KBM-7 (cell line): ENCODE results near the gene CHKB.

Source experiments
- DNase-seq: peaks from one replicate; pipeline ENCODE4 v3.0.0-alpha.2; 2015
- in situ Hi-C: fragments of 300-500 bp; cut with MboI; formaldehyde crosslinking; loops from 2 replicates; pipeline ENCODE4 v1.14.3; 2020; ENCODE audit warnings: low sequenced_read_pairs, low pct_unique_long_range_greater_than_20kb, mixed read lengths

The CHKB gene

GRCh38 chr22:50601669-50602337 is 19.2 kb upstream of the CHKB start:
- DNase-seq, result no peak
- in situ Hi-C loops, result no loop called here

DNA sequence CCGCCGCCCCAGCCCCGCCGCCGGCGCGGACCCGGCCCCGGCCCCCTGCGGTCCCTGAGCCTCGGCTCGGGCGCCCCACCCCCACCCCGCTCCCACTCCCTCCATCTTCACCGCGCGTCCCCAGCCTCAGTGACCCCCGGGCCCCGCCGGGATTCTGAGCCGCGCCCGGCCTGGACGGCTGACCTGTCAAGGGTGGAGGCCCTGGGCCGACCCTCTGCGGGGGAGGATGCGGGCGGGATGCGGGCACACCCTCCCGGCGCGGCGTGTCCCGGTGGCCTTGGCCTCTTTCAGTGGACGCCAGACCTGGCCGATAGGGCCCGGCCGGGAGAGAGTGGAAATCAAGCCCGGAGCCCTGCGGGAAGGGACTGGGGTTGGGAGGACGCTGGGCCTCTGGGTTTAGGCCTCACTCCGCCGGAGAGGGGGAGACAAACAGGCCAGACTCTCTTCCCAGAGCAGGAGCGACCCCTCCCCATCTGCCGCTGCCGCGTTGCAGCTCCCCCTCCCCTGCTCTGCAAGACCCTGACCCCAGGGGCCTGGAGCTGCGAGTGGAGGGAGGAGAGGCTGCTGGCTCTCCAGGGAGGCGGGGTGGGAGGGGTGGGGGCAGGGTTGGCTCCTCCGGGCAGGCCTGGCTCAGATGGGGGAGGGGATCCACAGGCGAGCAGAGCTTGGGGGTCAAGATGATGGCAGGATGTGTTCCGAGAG is 18.5 kb upstream of the CHKB start:
- no peak for DNase-seq
- in situ Hi-C loops, result no loop called here

DNA sequence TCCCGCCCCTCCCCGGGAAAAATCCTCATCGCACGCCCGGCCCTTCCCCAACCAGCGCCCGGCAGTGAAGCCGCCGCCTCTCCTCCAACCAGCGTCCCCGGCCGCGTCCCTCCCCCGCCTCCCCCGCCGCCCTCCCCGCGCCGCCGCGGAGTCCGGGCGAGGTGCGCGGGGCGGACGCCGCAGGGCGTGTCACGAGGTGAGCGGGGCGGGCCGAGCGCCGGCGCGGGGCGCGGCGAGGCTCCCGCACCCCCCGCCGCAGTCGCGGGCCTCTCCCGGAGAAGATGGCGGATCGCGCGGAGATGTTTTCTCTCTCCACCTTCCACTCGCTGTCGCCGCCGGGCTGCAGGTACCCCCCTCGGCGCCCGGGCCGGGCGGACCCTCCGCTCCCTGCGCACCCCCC is 17.9 kb upstream of the CHKB start, which contains the start of gene MAPK8IP2:
MAPK8IP2 (plus strand) TSS at position 256 of the 400 bp plus-strand sequence; CDS start at position 282, 26 bp downstream.
- in situ Hi-C loops, result no loop called here
- DNase-seq, result no peak

DNA sequence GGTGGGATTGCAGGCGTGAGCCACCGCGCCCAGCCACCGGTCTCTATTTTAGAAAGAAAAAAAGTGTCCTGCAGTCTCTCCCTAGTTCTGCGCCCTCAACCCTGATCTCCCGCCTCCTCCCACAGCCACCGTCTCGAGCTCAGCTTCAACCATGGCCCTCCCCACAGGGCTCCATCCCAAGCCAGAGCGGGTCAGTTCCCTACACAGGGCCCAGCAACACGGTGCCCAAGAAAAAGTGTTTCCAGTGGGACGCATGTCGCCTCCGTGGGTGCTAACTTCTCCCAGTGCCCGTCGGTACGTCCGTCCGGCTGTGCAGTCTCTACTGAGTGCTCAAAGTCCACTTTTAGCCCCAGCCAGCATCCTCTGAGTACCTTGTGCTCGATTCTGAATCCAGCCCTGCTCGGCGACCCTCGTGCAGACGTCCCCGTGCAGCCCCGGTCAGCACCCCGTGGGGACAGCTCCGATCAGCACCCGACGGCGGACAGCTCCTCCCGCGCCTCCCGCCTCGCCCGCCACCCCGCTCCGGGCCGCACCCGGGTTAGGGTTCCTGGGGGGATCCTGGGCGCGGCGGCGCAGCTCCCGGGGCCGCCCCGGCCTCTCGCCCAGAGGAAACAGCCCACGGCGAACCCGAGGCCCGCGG is 17.3 kb upstream of the CHKB start:
- in situ Hi-C loops, result no loop called here
- DNase-seq, result peak; percentile 62

DNA sequence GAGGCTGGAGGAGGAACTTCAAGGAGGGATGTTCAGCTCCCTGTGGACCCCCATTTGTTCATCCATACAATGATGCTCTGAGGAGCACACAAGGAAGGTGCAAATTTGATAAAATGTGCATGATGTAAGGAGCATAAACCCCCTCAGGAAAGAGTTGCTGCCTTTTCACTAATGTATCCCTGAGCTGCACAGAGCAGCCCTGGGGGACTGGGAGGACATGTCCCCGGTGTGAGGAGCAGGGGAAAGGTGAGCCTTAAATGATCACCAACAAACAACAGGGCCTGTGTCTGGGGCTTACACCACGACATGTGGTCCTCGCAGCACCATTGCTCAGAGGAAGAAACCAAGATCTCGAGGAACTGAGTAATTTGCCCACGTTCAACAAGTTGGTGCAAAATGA is 14.4 kb upstream of the CHKB start:
- in situ Hi-C loops, result no loop called here
- DNase-seq, result no peak

DNA sequence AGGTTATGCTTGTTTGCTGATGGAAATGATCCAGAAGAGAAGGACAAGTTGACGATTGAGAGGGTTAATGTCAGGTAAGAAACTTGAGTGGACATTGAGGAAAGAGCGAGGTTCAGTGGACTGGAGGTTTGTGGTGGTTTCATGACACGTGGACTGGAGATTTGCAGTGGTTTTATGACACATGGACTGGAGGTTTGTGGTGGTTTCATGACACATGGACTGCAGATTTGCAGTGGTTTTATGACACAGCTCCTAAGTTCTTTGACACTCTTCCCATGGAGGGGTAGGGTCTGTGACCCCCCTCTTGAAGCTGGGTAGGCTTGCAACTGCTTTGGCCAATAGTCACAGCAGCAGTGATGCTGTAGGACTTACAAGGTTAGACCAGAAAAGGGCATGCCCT is 12.5 kb upstream of the CHKB start:
- DNase-seq, result no peak
- in situ Hi-C loops, result no loop called here

- in situ Hi-C loops, result no loop called here
- DNase-seq, result no peak
Measured at GRCh38 chr22:50587407-50587806, 4.8 kb upstream of the CHKB start.

GRCh38 chr22:50586416-50586815 is 3.8 kb upstream of the CHKB start:
- in situ Hi-C loops, result no loop called here

GRCh38 chr22:50585781-50586180 is 3.1 kb upstream of the CHKB start:
- in situ Hi-C loops, result no loop called here
- no peak for DNase-seq

More at GRCh38 chr22:50586416-50586815, 3.8 kb upstream of the CHKB start:
- DNase-seq, result no peak

DNA sequence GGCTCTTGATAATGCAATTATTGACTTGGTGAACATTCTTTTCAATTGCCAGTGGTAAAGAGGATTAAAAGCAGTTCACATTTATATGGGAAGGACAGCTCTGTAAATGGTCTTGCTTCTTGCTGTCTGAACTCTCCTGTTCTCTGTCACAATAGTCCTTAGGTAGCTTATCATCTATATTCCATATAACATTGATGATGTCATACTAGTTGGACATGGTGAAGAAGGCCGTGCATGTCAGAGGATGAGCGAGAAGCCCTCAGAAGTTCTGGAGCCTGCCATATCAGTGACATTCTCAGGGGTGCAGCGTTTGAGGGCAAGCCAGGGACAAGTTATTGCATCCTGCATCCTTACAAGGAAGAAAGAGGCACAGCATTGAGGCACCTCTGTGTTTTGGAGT is 2.6 kb upstream of the CHKB start:
- DNase-seq, result no peak
- in situ Hi-C loops, result no loop called here

DNA sequence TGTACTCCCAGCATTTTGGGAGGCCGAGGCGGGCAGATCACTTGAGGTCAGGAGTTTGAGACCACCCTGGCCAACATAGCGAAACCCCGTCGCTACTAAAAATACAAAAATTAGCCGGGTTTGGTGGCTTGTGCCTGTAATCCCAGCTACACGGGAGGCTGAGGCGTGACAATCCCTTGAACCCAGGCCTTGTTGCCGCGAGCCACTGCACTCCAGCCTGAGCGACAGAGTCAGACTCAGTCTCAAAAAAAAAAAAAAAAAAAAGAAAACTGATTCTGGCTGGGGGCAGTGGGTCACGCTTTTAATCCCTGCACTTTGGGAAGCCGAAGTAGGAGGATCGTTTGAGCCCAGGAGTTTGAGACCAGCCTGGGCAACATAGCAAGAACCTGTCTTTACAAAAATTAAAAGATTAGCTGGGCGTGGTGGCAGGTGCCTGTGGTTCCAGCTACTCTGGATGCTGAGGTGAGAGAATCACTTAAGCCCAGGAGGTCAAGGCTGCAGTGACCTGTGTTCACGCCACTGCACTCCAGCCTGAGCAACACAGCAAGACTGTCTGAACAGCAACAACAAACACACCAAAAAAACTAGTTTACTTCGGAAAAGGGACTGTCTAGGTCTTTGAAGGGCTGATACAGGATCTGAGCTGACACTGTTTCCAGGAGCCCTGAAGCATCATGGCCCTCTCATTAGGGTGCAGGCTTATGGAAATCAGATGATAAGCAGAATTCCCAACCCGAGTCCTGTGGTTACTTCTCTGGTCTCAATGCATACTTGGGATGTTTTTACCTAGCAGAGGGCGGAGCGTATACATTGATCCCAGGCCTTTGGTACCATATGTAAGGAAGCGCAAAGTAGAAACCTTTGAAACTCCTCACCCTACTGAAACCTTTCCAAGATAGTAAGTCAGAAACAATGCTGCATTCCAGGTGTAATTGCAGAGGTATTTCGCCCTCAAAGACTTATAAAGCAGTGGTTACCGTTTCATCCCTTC is 1.8 kb upstream of the CHKB start:
- DNase-seq, result no peak
- in situ Hi-C loops, result no loop called here

DNA sequence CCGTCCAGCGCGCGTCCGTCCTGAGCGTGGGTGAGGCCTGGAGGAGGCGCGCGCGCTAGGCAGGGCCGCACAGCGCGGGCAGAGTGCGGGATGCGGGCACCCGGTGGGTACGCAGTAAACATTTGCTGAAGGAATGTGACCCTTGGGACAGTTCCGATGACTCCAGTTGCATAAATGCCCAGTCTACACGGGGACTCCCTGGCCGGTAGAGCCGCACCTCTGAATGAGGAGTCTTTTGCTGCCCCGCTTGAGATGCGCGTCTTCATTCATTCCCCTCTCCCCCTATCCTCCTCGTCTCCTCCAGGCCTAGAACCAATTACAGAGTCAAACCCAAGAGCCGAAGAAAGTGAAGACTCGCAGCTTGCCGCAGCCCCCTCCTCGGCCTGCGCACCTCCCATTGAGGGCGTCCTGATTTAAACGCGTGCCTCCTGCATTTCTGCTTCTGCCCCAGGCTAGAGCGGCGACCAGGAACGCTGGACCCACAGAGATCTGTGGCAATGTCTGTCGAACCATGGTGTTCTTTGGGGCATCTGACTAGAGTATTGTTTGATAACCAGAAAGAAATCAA is 729 bp upstream of the CHKB start:
- in situ Hi-C loops, result no loop called here
- no peak for DNase-seq

DNA sequence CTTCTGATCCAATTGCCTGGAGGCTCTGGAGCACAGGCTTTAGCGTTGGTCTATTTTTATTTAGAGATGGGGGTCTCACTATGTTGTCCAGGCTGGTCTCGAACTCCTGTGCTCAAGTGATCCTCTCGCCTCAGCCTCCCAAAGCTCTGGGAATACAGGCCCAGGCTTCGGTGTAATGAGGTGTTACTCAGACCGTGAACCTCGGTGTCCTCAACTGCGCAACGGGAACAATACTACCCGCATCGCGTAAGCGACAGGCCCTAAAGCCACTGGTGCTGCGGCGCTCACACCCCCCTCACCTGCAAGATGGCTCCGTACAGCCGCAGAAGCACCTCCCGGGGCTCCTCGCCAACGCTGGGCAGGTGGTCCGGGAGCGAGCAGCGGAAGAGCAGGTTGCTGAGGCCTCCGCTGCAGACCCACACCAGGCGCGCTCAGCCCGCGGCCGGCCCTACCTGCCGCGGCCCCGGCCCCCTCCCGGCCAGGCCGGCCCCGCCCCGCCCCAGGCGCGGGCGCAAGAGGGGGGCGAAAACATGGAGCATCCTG is 628 bp downstream of the CHKB start:
- peak; percentile 27 for DNase-seq
- in situ Hi-C loops, result no loop called here

DNA sequence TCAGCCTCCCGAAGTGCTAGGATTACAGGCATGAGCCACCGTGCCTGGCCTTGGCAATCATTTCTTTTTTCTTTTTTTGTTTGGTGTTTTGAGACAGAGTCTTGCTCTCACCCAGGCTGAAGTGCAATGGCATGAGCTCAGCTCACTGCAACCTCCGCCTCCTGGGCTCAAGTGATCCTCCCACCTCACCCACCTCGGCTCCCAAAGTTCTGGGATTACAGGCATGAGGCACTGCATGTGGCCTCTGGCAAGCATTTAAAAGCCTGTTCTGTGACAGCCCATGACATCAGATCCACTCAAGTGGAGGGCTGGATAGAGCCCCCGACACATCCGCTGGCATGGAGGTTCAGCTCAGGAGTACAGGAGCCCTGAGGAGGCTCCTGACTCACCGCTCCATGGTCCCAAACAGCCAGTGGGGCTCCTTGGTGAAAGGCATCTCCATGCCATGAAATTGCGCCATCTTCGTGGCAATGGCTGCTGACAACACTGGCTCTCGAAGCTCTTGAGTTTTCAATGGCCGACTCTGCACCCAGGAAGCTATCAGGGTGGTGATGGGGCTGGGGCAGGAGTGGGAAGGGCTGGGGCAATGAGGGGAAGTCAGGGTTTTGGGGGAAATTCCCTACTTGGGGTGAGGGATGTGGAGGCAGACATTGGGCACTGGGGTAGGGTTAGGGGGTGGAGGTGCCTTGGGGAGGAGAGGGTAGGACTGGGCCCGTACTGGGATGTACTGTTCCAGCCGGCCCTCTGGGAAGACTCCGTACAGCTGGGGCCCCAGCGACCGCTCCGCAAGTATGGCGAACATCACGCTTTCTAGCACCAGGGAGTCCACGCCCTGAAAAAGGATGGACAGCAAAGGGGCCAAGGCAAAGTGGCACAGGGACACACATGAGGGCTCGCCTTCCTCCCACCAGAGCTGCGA is 1.4 kb downstream of the CHKB start:
- in situ Hi-C loops, result no loop called here
- DNase-seq, result no peak

- in situ Hi-C loops, result no loop called here
Measured at GRCh38 chr22:50579752-50580151, 2.9 kb downstream of the CHKB start.

GRCh38 chr22:50578776-50579310 is 3.8 kb downstream of the CHKB start:
- DNase-seq, result no peak
- in situ Hi-C loops, result no loop called here

More at GRCh38 chr22:50579752-50580151, 2.9 kb downstream of the CHKB start:
- no peak for DNase-seq

- DNase-seq, result no peak
- in situ Hi-C loops, result no loop called here
Measured at GRCh38 chr22:50577987-50578775, 4.5 kb downstream of the CHKB start, which contains the start of gene CPT1B. Gene CPT1B, minus strand, starts transcription at chr22:50578427. Its CDS starts 512 bp downstream, at chr22:50577915.
